Measurements from ENCODE around the gene CFAP410.

Gene CFAP410

DNA sequence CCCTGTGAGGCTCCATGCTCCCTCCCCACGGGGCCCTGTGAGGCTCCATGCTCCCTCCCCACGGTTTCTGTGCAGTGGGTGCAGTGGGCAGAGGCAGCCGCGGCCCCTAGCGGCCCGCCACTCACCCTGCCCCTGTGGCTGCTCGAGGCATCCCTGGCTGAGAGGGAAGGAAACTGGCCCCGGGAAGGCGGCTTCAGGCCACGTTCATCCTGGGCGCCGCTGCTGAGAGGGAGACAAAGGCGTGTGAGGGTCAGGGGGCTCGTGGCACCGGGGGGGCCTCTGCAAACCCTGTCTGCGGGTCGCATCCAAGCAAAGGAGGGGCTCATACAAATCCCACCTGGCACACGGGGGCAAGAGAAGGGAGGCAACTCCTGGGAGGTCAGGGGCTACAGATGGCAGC, 8.5 kb downstream of the CFAP410 start:
- DNase-seq (ENCODE audit: low read depth): no peak

DNA sequence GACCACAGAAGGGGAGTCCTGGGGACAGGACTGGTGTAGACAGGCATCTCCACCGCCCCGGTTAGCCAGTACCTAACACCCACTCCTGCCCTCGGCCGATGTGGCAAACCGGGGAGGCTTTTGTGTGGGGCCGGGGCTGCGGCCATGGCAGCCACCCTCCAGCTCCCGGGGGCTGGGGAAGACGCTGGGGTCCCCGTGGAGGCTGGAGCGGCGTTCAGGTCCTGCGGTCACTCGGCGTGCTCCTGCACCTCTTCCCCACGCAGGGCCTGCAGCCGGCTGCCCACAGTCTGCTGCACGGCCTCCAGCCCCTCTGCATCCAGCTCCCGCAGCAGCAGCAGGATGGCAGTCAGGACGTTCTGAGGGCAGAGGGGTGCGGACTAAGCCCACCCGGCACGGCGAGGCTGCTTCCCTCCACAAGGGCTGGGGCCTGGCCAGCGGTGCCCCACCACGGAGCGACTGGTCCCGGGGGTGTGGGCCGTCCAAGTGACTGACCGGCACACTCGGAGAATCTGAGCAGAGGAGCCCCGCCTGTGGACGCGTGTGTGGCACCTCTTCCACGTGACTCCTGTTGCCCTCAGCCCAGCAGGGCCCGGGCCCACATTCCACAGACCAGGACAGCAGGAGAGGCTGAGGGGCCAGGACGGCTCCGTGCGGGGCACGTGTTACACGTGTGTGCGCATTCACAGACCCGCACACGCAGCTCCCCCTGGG, 9.1 kb downstream of the CFAP410 start:
- DNase-seq (ENCODE audit: low read depth): no peak

DNA sequence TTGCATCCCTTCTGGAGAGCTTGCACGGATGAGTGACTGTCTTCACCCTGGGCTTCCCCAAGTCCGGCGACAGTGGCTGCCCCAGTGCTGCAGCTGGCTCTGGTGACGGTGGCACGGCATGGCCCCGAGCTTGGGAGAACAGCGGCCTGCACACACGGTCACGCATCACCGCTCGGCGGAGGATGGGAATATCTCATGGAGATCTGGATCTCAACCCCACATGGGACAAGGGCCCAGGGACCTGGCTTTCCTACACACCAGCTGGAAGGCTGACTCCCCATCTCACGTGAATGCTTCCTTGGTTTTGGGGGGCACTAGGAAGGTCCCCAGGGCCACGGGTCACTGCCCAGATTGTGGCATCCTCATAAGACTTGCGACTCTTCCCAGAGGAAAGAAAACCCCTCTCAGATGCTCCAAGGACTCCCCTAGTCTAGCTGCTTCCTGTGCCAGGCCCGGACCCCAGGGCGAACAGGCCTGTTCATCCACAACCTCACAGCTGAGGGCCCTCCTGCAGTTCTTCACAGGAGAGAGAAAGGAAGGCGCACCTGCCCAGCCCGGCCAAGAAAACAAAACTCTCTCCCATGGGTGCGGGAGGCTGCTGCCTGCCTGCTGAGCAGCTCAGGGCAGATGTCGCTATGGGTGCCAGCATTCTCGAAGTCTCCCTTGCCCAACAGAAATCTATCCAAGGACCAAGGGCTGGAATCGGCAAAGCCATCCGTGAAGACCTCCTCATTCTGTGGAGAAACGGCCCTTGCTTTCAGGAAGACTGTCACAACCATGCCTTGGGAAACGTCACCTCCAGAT, 9.9 kb downstream of the CFAP410 start:
- no peak for DNase-seq (ENCODE audit: low read depth)

DNA sequence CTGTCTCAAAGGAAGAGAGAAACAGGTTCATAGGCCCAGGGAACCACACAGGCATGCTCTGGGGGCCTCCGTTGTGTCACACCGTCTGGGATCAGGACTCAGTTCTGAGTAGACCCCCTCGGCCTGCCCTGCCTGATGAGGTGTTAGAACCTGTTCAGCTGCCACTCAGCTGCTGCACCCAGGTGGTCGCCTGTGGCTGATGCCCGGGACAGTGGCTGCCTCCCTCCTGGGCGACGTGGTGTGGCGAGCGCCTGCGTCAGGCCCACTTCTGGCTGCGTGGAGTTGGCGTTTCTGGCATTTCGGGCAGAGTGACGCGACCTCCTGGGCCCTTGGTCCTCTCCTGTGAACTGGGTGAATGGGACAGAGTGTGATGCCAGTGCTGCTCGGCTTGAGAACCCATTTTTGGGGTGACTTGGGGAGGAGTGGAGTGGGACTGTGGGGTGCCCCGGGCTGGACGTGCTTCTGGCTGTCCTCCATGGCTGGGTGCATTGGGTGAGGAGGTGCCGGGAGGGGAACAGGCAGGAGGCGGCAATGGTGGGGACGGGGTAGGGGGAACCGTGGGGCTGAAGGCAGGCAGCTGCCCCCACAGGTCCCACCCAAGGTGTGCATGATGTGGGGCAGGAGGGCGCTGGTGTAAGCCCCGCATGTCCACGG, 10.8 kb downstream of the CFAP410 start:
- no peak for DNase-seq (ENCODE audit: low read depth)

DNA sequence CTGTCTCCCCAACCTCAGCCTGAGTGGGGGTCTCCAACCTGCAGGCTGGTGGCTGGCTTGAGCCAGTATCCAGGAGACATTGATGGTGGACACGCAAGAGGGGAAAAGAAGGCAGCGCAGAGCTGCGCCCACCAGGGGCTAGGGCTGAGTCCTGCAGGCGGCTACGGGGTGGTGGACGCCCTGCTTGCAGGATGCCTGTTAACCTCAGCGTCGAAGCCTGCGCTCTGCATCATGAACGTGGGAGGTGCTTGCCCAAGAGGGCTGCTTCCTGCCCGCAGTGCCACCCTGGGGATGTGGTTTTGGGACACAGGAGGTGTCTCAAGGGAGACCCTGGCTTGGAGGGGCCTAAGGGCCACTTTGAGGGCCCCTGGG, 11.6 kb downstream of the CFAP410 start:
- no peak for DNase-seq (ENCODE audit: low read depth)

DNA sequence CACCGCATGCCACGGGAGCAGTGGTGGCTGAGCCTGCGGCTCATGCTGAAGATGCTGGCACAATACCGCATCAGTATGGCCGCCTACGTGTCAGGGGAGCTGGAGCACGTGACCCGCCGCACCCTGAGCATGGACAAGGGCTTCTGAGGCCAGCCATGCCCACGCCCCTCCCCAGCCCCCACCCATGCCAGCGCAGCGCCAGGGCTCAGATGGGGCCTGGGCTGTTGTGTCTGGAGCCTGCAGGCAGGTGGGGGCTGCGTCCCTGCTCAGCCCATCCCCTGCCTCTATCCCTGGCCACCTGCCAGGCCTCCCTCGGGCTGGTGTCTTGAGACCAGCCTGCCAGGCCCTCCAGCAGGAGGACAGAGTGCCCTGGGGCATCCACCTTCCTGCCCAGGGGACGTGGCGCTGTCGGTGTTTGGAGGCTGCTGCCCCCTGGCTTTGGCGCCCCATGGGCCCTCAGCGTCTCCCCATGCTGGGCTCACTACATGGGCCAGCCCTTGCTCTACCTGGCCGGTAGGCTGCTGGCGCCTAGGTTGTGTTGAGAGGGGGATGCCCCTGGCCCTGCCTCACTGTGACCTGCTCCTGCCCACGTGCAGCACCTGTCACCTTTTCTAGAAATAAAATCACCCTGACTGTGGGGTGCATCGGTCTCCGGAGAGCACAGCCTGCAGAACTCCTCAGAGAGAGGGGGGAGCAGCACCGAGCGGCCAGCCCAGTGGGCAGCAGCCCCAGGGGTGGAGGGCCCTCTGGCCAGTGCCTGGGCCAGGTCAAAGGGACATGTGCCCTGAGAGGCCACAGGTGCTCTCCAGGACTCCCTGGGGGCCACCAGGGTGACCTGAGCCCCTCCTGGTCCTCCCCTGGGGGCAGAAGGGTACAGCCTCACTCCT, 12.2 kb downstream of the CFAP410 start:
- DNase-seq (ENCODE audit: low read depth): no peak

DNA sequence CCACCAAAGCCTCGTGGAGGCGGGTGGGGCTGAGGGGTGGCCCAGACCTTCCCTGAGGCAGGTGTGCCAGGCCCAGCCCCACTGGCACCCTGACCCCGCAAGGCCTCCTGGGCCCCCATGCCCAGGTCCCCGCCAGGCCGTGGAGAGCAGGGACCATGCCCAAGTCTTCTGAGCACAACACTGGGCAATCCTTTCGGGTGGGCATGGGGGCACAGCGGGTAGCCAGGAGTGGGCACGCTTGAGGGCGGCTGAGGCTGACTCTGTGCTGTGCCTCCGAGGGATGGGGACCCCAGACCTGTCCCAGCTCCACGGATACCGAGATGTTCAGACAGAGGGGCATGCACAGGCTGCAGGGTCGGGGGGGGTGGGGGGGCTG, 12.9 kb downstream of the CFAP410 start:
- DNase-seq (ENCODE audit: low read depth): no peak

DNA sequence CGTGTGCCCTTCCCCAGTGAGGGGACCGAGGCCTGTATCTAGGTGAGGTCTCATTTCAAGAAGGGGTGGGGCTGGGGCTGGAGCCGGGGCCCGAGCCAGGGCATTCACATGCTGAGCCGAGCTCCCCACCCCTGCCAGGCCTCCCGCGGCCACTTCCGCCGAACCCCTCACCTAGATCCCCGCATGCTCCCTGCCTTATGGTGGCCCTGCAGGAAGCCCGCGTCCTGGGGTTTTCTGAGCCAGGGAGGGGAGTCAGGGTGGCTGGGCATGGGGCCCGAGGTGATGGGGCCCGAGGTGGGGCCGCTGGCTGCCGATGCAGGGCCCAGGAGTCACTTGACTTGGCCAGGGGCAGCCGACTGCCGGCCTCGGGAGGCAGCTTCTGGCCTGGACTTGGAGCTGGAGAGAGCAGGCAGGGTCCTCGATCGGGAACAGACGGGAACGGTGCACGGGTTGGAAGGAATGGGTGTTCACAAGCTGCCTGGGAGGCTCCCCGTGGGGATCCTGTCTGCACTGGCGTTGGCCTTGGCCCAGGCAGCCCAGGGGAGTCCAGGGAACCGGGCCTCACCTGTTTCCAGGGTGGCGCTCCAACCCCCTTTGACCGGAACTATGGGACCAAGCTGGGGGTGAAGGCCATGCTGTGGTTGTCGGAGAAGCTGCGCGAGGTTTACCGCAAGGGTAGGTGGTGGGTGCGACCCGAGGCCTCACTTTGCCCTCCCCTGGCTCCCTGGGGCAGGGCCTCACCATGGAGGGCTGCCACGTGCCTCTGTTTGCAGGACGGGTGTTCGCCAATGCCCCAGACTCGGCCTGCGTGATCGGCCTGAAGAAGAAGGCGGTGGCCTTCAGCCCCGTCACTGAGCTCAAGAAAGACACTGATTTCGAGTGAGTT, 13.6 kb downstream of the CFAP410 start:
- DNase-seq (ENCODE audit: low read depth): no peak

DNA sequence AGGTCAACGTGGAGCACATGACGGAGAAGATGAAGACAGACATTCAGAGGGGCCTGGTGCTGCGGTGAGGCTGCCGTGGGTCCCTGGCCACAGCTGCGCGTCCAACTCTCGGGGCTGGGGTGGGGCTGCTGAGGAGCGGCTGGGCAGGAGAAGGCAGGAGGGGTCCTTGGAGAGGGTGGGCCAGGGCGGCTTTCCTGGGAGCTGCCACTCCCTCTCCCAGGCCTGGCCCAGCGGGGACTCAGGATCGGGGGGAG, 14.4 kb downstream of the CFAP410 start:
- no peak for DNase-seq (ENCODE audit: low read depth)

DNA sequence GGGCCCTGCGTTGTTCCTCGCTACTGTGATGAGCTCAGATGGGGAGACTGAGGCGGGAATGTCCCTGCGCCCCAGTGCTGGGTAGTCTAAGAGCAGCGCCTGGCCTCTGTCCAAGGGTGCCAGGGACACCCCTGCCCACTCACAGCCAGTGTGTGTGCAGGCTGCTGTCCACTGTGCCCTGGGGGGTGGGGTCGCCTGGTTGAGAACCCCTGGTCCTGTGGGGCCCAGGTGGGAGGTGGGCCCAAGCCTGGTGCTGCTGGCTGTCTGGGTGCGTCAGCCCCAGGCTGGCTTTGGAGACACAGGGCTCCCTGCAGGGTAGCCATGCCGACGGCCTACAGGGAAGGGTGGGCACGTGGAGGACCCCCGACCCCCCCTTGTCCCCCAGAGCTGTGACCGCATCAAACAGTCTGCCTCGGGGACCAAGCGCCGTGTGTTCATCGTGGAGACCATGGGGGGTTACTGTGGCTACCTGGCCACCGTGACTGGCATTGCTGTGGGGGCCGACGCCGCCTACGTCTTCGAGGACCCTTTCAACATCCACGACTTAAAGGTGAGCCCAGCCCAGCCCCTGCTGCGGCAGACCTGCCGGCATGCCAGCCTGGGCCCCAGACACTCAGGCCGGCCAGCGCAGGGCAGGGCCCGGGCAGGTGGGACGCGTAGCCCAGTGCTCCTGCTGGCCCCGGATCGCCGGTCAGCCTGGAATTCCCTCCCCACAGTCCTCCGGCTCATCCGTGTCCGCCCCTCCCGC, 14.9 kb downstream of the CFAP410 start:
- DNase-seq (ENCODE audit: low read depth): no peak

DNA sequence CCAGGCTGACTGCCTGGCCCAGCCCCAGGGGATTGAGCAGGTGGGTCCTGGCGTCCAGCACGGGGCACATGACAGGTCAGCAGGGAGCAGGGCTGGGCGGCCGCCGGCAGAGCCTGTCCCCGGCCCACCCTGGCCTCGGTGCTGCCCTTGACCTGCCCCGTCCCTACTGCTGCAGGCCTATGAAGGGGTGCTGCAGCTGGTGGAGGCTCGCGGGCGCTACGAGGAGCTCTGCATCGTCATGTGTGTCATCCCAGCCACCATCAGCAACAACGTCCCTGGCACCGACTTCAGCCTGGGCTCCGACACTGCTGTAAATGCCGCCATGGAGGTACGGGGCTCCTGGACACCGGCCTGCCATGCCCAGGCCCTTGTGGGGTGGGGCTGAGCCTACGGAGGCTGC, 15.6 kb downstream of the CFAP410 start:
- no peak for DNase-seq (ENCODE audit: low read depth)

DNA sequence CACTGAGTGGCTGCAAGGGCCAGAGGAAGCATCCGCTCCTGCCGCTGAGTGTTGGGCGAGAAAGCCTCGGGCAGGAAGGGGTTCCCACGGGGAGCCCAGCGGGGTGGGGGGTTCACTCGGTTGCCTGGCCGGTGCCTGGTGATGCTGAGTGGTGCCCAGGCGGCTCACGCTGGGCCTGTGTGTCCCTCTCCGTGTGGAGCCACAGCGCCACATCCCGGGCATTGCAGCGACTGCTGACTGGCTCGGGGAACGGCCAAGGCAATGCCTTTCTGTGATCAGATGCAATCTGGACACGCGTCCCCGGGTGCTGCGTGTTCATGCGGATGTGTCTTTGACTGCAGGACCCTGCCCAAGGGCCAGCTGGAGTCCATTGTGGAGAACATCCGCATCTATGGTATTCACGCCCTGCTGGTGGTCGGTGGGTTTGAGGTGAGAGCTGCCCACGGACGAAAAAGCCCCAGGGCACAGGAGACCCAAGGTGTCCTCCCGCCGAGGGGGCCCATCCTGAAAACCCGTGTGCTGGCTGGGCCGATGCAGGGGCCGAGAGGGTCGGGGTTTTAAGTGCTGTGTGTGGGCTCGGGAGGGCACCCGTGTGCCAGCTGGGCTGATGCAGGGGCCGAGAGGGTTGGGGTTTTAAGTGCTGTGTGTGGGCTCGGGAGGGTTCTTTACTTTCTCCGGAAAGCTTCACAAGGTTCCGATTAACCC, 16.4 kb downstream of the CFAP410 start:
- DNase-seq (ENCODE audit: low read depth): no peak

DNA sequence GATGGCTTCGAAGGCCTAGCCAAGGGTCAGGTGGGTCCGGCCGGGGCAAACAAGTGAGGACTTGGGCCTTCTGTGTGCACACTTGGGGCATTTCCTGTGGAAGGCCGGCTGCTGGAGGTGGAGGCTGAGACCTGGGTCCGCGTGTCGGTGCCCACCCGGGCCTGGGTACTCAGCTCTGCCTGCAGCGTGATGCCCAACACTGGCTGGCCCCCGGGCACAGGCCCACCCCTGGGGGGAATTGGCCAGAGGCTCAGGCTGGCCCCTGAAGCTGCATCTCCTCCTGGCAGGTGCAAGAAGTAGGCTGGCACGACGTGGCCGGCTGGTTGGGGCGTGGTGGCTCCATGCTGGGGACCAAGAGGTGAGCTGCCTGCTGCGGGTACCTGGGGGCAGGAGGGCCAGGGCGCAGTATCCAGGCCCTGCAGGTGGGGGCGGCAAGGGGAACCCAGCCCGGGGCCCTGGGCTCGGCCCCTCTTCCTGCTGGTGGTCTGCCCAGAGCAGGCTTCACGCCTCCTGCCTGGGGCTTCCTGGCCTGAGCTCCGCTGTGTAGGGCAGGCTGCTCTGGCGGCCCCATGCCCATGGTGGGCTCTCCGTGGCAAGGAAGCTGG, 17.2 kb downstream of the CFAP410 start:
- DNase-seq (ENCODE audit: low read depth): no peak

DNA sequence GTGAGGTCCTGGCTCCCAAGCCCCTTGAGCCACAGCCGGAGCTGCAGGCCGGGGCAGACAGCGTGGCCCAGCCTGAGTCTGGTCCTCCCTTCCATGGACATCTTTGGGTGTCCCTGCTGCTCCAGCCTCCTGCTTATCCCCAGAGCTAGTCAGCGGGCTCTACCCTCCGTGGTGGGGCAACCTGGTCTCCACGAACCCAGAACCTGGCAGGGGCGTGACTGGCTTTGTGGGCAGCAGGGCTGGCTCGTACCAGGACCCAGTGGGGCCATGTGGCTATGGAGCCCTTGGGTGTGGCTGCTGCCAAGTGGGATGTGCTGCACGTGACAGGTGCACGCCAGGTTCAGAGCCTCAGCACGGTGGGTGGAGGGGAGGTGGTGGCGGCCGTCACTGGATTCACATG, 18.3 kb downstream of the CFAP410 start:
- no peak for DNase-seq (ENCODE audit: low read depth)

DNA sequence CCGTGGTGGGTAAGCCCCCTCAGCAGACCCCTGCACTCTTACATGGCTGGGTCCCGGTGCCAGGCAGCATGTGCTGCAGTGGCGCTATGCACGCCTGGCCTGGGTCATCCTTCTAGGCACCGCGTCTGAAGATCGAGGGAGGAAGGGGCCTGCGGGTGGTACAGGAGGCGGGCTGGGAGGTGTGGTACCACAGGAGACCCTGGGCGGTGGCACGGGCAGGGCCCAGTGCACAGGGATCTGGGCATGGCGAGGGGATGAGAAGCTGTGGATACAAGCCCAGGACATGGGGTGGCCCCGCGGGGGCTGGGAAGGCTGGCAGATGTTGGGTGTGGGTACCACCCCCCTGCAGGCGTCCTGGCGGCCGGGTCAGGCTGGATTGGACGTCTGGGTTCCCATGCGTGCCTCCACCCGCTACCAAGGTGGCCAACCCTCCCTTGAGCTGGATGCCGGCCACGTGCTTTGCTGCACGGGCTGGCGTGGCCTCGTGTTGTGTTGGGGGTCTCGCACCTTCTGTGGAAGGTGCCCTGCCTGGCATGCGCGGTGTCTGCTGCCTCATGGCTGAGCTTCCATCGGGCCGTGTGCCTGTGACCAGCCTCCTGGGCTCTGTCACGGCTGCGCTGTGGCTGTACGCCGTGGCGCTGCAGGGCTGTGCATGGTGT, 19.7 kb downstream of the CFAP410 start:
- no peak for DNase-seq (ENCODE audit: low read depth)

DNA sequence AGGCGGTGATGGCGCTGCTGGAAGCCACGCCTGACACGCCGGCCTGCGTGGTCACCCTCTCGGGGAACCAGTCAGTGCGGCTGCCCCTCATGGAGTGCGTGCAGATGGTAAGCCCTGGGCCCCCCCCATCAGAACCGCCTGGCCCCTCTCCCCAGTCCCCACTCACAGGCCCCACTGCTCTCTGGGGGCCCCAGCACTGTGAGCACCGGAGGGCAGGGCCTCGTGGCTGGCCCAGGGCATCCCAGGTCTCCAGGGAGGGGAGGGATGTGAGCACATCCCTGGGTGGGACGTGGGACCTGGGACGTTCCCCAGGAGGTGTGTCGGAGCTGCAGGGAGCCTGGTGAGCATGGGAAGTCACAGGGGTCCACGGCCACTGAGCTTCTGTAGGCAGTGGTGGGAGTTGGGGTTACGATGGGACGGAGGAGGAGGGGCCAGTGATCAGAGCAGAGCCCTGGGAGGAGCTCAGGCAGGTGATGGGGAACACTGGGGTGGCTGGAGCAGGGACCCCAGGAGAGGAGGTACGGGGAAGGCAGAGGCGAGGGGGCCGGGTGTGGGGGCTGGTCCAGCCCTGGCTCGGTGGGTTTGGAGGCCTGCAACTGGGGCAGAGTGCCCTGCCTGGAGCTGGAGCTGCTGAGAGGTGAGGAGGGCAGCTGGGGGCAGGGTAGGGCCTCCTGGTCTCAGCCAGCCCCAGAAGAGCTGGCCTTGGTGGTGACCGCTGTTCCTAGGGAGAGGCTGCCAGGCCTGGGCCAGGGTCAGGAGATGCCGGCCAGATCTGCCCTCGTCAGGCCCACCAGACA, 20.5 kb downstream of the CFAP410 start:
- no peak for DNase-seq (ENCODE audit: low read depth)

DNA sequence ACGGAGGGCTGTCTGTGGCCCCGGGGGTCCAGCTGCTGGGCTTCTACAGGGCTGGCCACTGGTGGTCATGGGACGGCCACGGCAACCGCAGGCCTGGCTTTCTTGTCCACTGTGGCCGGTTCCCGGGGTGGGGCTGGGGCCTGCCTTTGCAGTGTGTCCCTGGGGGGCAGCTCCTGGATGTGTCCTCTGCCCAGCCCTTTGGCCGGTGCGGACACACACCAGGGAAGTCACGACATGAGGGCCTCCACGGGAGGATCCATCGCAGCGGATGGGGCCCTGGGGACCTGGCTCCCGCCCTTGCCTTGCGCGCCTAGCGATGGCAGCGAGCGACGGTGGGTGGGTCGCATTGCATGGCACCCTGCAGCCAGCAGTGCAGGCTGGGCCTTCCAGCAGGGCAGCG, 21.3 kb downstream of the CFAP410 start:
- no peak for DNase-seq (ENCODE audit: low read depth)

DNA sequence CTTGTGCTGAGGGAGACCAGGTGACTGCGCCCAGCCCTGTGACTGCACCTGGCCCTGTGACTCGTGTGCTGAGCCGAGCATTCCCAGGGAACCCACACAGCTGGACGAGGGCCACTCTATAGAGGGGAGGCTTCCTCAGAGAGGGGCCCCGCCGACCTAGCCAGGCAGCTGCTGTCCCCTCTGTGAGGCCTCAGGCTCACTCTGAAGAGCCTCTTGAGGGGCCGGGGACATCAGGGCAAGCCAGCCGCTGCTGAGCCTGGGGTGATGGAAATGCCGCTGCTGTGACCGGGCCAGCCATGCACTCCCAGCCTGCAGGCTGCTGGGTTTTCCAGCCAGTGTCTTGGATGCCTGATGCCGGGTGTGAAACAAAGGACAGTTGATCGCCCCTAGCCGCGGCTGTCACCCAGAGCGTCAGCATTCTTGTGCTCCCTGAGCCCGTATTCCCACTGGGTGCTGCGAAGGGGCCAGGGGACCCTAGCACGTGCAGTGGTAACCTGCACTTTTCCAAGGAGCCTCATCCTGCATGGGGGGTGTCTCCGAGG, 21.9 kb downstream of the CFAP410 start:
- no peak for DNase-seq (ENCODE audit: low read depth)
